ENCODE measurements around the gene NNAT. TPM values are rescaled to one million over a fixed set of nuclear protein-coding genes. Genes with fewer than 3 reads are reported as not detected.

NNAT gene
- total and polyA plus RNA-seq, 2 donors (not counting 1 experiment from before 2014, with no cell fraction given): 0.74 to 0.83 TPM

DNA sequence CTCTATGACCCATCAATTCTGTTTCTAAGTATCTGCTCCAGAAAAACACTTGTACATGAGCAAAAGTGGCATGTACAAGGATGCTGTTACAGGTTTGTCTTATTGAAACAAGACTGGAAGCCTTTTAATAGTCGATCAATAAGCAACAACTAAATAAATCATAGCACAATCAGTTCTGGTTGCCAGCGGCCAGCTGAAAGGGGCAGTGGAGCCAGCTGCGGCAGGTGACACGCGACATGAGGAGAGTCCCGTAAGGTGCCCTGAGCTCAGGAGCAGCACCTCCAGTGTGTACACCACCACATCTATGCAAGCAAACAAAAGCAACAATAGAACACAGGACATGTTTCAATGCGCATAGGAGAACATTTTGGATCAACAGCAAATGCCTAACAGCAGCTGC lies 20.7 kb upstream of the NNAT start:
- no peaks in the 10 kb centered on the region for H4K20me1 ChIP-seq (ENCODE audit: control insufficient read depth, extremely low read depth, insufficient read depth, low read length)
- H3K4me2 ChIP-seq (ENCODE audit: extremely low read depth, insufficient read depth, low read length): no peak overlapping the region
- no peak overlapping the region for H3K9ac ChIP-seq (ENCODE audit: insufficient read depth, low read length)
- no peak for DNase-seq (ENCODE audit: low read depth in 2 of 2)
- H3K4me3 ChIP-seq (replicated peaks in 1 of 4; ENCODE audit: control extremely low read depth in 1 of 4, insufficient read depth in 1 of 4, low read depth in 3 of 4, low read length in 4 of 4): no peak overlapping the region
- no peak overlapping the region for H3K27ac ChIP-seq (ENCODE audit: insufficient read depth, low read length)
- no peak for TF ChIP-seq EZH2 (IDR thresholded peaks at IDR 0.05; ENCODE audit: low read length, missing control alignments)
- TF ChIP-seq, protein P1, sequence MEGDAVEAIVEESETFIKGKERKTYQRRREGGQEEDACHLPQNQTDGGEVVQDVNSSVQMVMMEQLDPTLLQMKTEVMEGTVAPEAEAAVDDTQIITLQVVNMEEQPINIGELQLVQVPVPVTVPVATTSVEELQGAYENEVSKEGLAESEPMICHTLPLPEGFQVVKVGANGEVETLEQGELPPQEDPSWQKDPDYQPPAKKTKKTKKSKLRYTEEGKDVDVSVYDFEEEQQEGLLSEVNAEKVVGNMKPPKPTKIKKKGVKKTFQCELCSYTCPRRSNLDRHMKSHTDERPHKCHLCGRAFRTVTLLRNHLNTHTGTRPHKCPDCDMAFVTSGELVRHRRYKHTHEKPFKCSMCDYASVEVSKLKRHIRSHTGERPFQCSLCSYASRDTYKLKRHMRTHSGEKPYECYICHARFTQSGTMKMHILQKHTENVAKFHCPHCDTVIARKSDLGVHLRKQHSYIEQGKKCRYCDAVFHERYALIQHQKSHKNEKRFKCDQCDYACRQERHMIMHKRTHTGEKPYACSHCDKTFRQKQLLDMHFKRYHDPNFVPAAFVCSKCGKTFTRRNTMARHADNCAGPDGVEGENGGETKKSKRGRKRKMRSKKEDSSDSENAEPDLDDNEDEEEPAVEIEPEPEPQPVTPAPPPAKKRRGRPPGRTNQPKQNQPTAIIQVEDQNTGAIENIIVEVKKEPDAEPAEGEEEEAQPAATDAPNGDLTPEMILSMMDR (conservative IDR thresholded peaks at IDR 0.05 in 1 of 2, IDR thresholded peaks at IDR 0.05 in 1 of 2; ENCODE audit: low read depth in 1 of 2, low read length in 2 of 2): no peak
- no peaks in the 10 kb centered on the region for H3K27me3 ChIP-seq (ENCODE audit: control insufficient read depth, insufficient read depth, low read length)
- no peaks in the 10 kb centered on the region for H3K79me2 ChIP-seq (ENCODE audit: control insufficient read depth, insufficient read depth, low read length)
- no peaks in the 10 kb centered on the region for H3K9me3 ChIP-seq (ENCODE audit: control insufficient read depth, insufficient read depth, low read depth, low read length)
- no peaks in the 10 kb centered on the region for H3K36me3 ChIP-seq (ENCODE audit: control insufficient read depth, insufficient read depth, low read length)
- H3K4me1 ChIP-seq (ENCODE audit: control insufficient read depth, extremely low read depth, insufficient read depth, low read length): no peaks in the 10 kb centered on the region
- H2AFZ ChIP-seq (ENCODE audit: low read length): no peak overlapping the region

DNA sequence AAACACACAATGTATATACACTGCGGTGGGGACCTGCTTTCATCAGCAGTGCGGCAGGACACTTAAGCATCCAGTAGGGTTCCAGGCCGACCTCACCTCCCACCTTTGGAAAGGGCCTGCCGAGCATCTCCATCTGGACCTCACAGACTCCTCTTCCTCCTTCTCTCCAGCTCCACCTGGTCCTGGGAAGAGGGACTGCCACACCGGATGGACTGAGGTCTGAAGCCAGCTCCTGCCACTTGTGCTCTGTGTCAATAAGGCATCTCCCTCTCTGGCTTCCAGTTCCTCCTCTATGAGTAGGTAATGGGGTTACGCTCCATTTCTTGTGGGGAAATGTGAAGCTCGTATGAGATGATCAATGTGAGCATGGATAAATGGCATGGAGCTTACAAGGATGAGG lies 19.1 kb upstream of the NNAT start:
- no peaks in the 10 kb centered on the region for H3K36me3 ChIP-seq (ENCODE audit: control insufficient read depth, insufficient read depth, low read length)
- H2AFZ ChIP-seq (ENCODE audit: low read length): no peak overlapping the region
- no peak overlapping the region for H3K27ac ChIP-seq (ENCODE audit: insufficient read depth, low read length)
- H3K9ac ChIP-seq (ENCODE audit: insufficient read depth, low read length): no peak overlapping the region
- no peak overlapping the region for H3K4me2 ChIP-seq (ENCODE audit: extremely low read depth, insufficient read depth, low read length)
- DNase-seq (ENCODE audit: low read depth in 2 of 2): no peak
- H3K79me2 ChIP-seq (ENCODE audit: control insufficient read depth, insufficient read depth, low read length): no peaks in the 10 kb centered on the region
- no peaks in the 10 kb centered on the region for H4K20me1 ChIP-seq (ENCODE audit: control insufficient read depth, extremely low read depth, insufficient read depth, low read length)
- no peaks in the 10 kb centered on the region for H3K4me1 ChIP-seq (ENCODE audit: control insufficient read depth, extremely low read depth, insufficient read depth, low read length)
- no peak overlapping the region for H3K4me3 ChIP-seq (replicated peaks in 1 of 4; ENCODE audit: control extremely low read depth in 1 of 4, insufficient read depth in 1 of 4, low read depth in 3 of 4, low read length in 4 of 4)
- H3K9me3 ChIP-seq (ENCODE audit: control insufficient read depth, insufficient read depth, low read depth, low read length): no peaks in the 10 kb centered on the region
- H3K27me3 ChIP-seq (ENCODE audit: control insufficient read depth, insufficient read depth, low read length): no peaks in the 10 kb centered on the region
- TF ChIP-seq, protein P1 (conservative IDR thresholded peaks at IDR 0.05 in 1 of 2, IDR thresholded peaks at IDR 0.05 in 1 of 2; ENCODE audit: low read depth in 1 of 2, low read length in 2 of 2): no peak
- no peak for TF ChIP-seq EZH2 (IDR thresholded peaks at IDR 0.05; ENCODE audit: low read length, missing control alignments)

DNA sequence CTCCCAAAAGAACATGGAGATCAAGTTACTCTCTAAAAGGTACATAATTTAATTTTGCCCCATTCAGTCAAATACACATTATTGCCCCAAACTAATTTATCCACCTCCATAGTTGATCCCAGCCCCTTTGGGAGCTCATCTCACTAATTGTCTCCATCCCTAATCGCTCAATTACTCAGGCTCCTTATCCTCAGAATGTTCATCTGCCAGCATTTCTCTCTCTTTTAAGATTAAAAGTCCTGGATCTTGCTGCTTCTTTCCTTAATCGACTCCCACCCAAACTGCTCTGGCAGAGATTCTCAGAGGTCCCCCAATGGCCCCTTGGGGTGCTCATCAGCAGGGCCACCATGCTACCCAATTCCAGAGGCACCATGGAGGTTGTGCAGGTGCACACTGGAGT lies 18.4 kb upstream of the NNAT start:
- Histone ChIP-seq H3K79me2 (ENCODE audit: control insufficient read depth, insufficient read depth, low read length) (no peaks in the 10 kb centered on the region), H3K27ac (ENCODE audit: insufficient read depth, low read length) (no peak overlapping the region), H3K27me3 (ENCODE audit: control insufficient read depth, insufficient read depth, low read length) (no peaks in the 10 kb centered on the region), H3K9ac (ENCODE audit: insufficient read depth, low read length) (no peak overlapping the region), H3K9me3 (ENCODE audit: control insufficient read depth, insufficient read depth, low read depth, low read length) (no peaks in the 10 kb centered on the region), H2AFZ (ENCODE audit: low read length) (no peak overlapping the region), H3K36me3 (ENCODE audit: control insufficient read depth, insufficient read depth, low read length) (no peaks in the 10 kb centered on the region), H3K4me2 (ENCODE audit: extremely low read depth, insufficient read depth, low read length) (no peak overlapping the region), H3K4me1 (ENCODE audit: control insufficient read depth, extremely low read depth, insufficient read depth, low read length) (no peaks in the 10 kb centered on the region), H3K4me3 (replicated peaks in 1 of 4; ENCODE audit: control extremely low read depth in 1 of 4, insufficient read depth in 1 of 4, low read depth in 3 of 4, low read length in 4 of 4) (no peak overlapping the region), H4K20me1 (ENCODE audit: control insufficient read depth, extremely low read depth, insufficient read depth, low read length) (no peaks in the 10 kb centered on the region)
- TF ChIP-seq, protein P1 (conservative IDR thresholded peaks at IDR 0.05 in 1 of 2, IDR thresholded peaks at IDR 0.05 in 1 of 2; ENCODE audit: low read depth in 1 of 2, low read length in 2 of 2): no peak
- no peak for TF ChIP-seq EZH2 (IDR thresholded peaks at IDR 0.05; ENCODE audit: low read length, missing control alignments)
- no peak for DNase-seq (ENCODE audit: low read depth in 2 of 2)

Measured in fibroblast of lung (primary cell).